Upper lobe of left lung (tissue), 4 donors: Measurements from ENCODE around the gene WAS.

Experiments used
- CTCF ChIP-seq, 6 experiments: fragments of 450-650 bp in 4 of 6; fragments of 200-600 bp in 2 of 6; sonication (generic) in 2 of 6; IDR thresholded peaks; one replicate each; pipeline ENCODE4 v1.5.1; 2016 to 2019; ENCODE audit warnings: antibody characterized with exemption in 6 of 6
- POLR2A ChIP-seq, 4 donors: fragments of 450-650 bp; IDR thresholded peaks; one replicate each; pipeline ENCODE4 v1.5.1; 2016 to 2017; ENCODE audit warnings: antibody characterized with exemption in 4 of 4, mild to moderate bottlenecking in 2 of 4
- POLR2AphosphoS5 ChIP-seq, 2 donors: sonication (generic); formaldehyde crosslinking; IDR thresholded peaks; one replicate each; pipeline ENCODE4 v1.5.1; 2017; ENCODE audit warnings: antibody characterized with exemption in 2 of 2

DNA sequence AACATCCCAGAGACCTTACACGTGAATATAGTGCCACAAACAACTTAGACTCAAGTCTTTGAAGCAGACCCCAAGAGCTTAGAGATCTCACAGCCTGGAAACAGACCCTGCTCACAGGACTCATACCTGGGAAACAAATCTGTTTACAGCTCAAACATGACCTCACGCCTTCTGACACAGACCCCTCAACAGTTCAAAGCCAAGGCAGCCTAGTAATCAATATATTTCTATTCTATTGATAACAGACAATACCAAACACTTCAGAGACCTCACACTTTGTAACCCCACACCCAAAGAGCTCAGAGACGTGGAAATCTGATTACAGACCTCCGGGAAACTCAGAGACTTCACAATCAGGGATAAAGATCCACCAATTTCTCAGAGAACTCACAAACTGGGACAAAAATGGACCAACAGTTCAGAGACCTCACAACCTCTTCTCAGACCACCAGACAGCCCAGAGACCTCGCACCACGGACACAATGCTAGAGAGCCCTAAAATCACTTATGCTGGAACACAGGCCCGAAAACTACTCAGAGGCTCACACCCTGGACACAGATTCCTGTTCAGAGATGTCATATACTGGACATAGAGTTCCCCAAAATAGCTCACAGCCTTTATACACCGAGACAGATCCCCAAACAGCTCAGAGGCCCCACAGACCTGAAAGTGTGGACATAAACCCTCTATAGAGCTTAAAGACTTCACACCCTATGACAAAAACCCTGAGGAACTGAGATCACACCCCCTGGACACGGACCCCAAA, 27.7 kb downstream of the WAS start:
- no peak for TF ChIP-seq POLR2AphosphoS5 (IDR thresholded peaks at IDR 0.05)
- TF ChIP-seq CTCF (IDR thresholded peaks at IDR 0.05), result no peak
- TF ChIP-seq POLR2A (IDR thresholded peaks at IDR 0.05), result no peak
